ENCODE results near the gene CNOT9.

Gene CNOT9

GRCh38 chr2:218643751-218644310, 75.2 kb downstream of the CNOT9 start:
- no peaks in the 10 kb centered on the region for H3K27me3 ChIP-seq (ENCODE audit: insufficient read depth, low read length)
- no peak overlapping the region for H3K27ac ChIP-seq (ENCODE audit: low read depth, low read length, poor library complexity, severe bottlenecking)
- H3K9me3 ChIP-seq (ENCODE audit: low read length) = no peaks in the 10 kb centered on the region
- no peak overlapping the region for H3K9ac ChIP-seq (ENCODE audit: low read length)
- H3K4me1 ChIP-seq (ENCODE audit: insufficient read depth, low read length, severe bottlenecking) = no peaks in the 10 kb centered on the region
- H3K4me3 ChIP-seq (ENCODE audit: low read depth, low read length, poor library complexity, severe bottlenecking) = no peak overlapping the region
- H3K36me3 ChIP-seq (ENCODE audit: insufficient read depth, low read length) = peaks cover 94% of the 10 kb centered on the region
- no peaks in the 10 kb centered on the region for H3F3A ChIP-seq (ENCODE audit: insufficient read depth, low read length)
- H2AFZ ChIP-seq (ENCODE audit: low read length) = no peak overlapping the region
- H3K4me2 ChIP-seq (ENCODE audit: low read length) = no peak overlapping the region
- TF ChIP-seq CTCF (IDR thresholded peaks at IDR 0.05; ENCODE audit: low read length) (no peak), EZH2 (IDR thresholded peaks at IDR 0.05; ENCODE audit: borderline replicate concordance, low read length) (no peak)
- no peaks in the 10 kb centered on the region for H3K79me2 ChIP-seq (ENCODE audit: insufficient read depth, low read length)
- H4K20me1 ChIP-seq (ENCODE audit: insufficient read depth, low read length) = no peaks in the 10 kb centered on the region
- H3K9me2 ChIP-seq (ENCODE audit: low read depth, low read length) = no peaks in the 10 kb centered on the region

- TF ChIP-seq CTCF (IDR thresholded peaks at IDR 0.05; ENCODE audit: low read length) = no peak
- no peak for TF ChIP-seq EZH2 (IDR thresholded peaks at IDR 0.05; ENCODE audit: borderline replicate concordance, low read length)
- H3K4me2 ChIP-seq (ENCODE audit: low read length) = no peak overlapping the region
- H3K36me3 ChIP-seq (ENCODE audit: insufficient read depth, low read length) = peaks cover 96% of the 10 kb centered on the region
- H3K4me3 ChIP-seq (ENCODE audit: low read depth, low read length, poor library complexity, severe bottlenecking) = no peak overlapping the region
- no peaks in the 10 kb centered on the region for H3K9me2 ChIP-seq (ENCODE audit: low read depth, low read length)
- H3K4me1 ChIP-seq (ENCODE audit: insufficient read depth, low read length, severe bottlenecking) = no peaks in the 10 kb centered on the region
- no peak overlapping the region for H2AFZ ChIP-seq (ENCODE audit: low read length)
- H3K9ac ChIP-seq (ENCODE audit: low read length) = no peak overlapping the region
- H3K27ac ChIP-seq (ENCODE audit: low read depth, low read length, poor library complexity, severe bottlenecking) = no peak overlapping the region
- H3K27me3 ChIP-seq (ENCODE audit: insufficient read depth, low read length) = no peaks in the 10 kb centered on the region
- no peaks in the 10 kb centered on the region for H3F3A ChIP-seq (ENCODE audit: insufficient read depth, low read length)
- H3K9me3 ChIP-seq (ENCODE audit: low read length) = no peaks in the 10 kb centered on the region
- H3K79me2 ChIP-seq (ENCODE audit: insufficient read depth, low read length) = no peaks in the 10 kb centered on the region
- H4K20me1 ChIP-seq (ENCODE audit: insufficient read depth, low read length) = no peaks in the 10 kb centered on the region
Observed at GRCh38 chr2:218644721-218645120, 76.1 kb downstream of the CNOT9 start.

- Histone ChIP-seq H3K9me2 (ENCODE audit: low read depth, low read length) (no peaks in the 10 kb centered on the region), H3K36me3 (ENCODE audit: insufficient read depth, low read length) (peaks cover 97% of the 10 kb centered on the region), H3K4me3 (ENCODE audit: low read depth, low read length, poor library complexity, severe bottlenecking) (no peak overlapping the region), H4K20me1 (ENCODE audit: insufficient read depth, low read length) (no peaks in the 10 kb centered on the region), H3K9ac (ENCODE audit: low read length) (no peak overlapping the region), H3K27me3 (ENCODE audit: insufficient read depth, low read length) (no peaks in the 10 kb centered on the region), H3K4me1 (ENCODE audit: insufficient read depth, low read length, severe bottlenecking) (no peaks in the 10 kb centered on the region), H2AFZ (ENCODE audit: low read length) (no peak overlapping the region), H3K9me3 (ENCODE audit: low read length) (no peaks in the 10 kb centered on the region), H3K27ac (ENCODE audit: low read depth, low read length, poor library complexity, severe bottlenecking) (no peak overlapping the region), H3K79me2 (ENCODE audit: insufficient read depth, low read length) (no peaks in the 10 kb centered on the region), H3F3A (ENCODE audit: insufficient read depth, low read length) (no peaks in the 10 kb centered on the region), H3K4me2 (ENCODE audit: low read length) (no peak overlapping the region)
- TF ChIP-seq EZH2 (IDR thresholded peaks at IDR 0.05; ENCODE audit: borderline replicate concordance, low read length) = no peak
- TF ChIP-seq CTCF (IDR thresholded peaks at IDR 0.05; ENCODE audit: low read length) = no peak
Observed at GRCh38 chr2:218645126-218645525, 76.5 kb downstream of the CNOT9 start.

Data from OCI-LY1 (cell line).